GM10266 (cell line): ENCODE results near the gene MCU.
A peak's percentile ranks its signal among the peaks of the same experiment; 100 is the strongest.

ENCODE experiments used
- DNase-seq: peaks from one replicate; pipeline ENCODE4 v3.0.0; 2012; ENCODE audit errors: extremely low spot score
- TF ChIP-seq, protein P1 (sequence below): IDR thresholded peaks from 2 replicates; pipeline ENCODE4 v1.5.1; 2012; ENCODE audit warnings: mild to moderate bottlenecking, low read depth; ENCODE audit not compliant: control insufficient read depth, insufficient read depth; ENCODE audit errors: missing control alignments

MCU gene

DNA sequence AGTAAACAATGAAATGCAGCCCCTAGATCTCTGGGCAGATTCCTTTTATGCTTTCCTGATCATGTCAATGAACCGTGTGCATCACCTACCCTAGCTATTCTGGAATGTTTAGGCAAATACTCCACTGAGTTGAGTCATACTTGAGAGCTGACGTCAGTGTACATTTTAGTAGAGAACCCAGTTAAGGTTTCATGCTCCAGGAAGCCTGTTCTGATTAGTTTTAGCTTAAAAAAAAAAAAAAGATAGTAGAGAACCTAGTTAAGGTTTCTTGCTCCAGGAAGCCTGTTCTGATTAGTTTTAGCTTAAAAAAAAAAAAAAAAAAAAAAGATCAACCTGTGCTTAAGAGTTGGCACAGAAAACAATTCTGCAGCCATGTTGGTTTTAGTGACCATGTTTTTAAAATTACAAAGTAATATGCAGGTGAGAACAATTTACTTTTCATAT, 3.7 kb upstream of the MCU start:
- DNase-seq: no peak
- TF ChIP-seq, protein P1, sequence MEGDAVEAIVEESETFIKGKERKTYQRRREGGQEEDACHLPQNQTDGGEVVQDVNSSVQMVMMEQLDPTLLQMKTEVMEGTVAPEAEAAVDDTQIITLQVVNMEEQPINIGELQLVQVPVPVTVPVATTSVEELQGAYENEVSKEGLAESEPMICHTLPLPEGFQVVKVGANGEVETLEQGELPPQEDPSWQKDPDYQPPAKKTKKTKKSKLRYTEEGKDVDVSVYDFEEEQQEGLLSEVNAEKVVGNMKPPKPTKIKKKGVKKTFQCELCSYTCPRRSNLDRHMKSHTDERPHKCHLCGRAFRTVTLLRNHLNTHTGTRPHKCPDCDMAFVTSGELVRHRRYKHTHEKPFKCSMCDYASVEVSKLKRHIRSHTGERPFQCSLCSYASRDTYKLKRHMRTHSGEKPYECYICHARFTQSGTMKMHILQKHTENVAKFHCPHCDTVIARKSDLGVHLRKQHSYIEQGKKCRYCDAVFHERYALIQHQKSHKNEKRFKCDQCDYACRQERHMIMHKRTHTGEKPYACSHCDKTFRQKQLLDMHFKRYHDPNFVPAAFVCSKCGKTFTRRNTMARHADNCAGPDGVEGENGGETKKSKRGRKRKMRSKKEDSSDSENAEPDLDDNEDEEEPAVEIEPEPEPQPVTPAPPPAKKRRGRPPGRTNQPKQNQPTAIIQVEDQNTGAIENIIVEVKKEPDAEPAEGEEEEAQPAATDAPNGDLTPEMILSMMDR: no peak

DNA sequence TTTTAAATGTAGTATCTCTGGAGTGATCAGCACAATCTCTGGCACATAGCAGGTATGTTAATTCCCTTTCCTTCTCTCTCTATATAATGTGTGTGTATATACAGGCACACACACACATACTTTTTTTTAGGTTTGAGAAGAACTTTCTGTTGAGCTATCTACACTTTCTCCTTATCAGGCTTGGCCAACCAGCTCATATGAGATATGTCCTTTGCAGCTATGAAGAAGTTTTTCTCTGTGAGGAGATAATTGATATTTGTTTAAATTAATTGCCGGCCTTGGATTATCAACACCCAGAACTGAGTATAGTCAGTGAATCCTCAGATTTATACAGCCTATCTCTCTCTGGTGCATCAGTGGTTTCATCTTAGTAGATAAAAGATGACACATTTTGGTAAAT, 2.3 kb upstream of the MCU start:
- DNase-seq: no peak
- TF ChIP-seq, protein P1: no peak

DNA sequence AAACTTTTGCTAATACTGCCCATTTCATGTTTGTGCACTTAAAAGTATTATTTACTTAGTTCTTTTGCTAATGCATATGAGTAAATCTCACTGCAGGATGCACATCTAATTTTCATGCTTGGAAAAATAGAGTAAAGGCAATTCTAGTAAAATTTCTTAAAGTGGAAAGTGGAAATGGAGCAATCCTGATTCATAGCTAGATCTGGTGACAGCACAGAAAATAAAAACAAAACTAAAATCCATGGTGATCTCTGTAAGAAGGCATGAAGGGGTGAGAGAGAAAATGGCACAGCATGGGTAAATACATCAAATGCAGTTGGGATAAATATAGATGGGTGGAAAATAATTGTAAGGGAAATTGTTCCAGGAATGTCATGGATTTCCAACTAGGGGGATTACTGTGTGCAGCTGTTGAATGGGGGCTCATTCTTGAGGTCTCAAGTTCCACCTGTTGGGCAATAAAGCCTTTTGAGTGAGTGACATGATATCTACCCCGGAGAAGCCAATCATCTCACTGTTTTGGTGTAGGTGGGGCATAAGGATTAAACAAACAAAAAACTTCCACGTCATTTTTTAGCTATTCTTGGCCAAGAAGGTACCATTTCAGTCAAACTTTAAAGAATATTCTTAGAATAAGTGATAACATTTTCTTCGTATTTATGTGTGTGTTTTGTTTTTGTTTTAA, 1.7 kb upstream of the MCU start:
- DNase-seq: no peak
- TF ChIP-seq, protein P1: no peak

DNA sequence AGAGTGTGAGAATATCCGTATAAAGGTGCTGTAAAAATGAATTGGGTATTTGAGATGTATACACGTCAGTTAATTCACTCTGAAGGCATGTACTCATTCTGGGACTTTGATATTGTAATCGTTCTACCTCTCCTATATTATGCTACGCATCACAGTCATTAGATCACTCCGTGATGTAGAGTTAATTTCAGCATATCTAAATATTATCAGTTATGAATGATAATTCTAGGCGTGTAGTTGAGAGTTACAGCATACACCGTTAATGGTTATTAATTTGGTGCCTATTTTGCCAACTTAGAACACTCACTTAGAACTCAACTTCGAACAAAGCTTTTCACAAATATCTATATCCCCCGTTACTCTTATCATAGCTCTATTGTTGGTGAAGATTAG, 477 bp upstream of the MCU start:
- TF ChIP-seq, protein P1: no peak
- DNase-seq: no peak

DNA sequence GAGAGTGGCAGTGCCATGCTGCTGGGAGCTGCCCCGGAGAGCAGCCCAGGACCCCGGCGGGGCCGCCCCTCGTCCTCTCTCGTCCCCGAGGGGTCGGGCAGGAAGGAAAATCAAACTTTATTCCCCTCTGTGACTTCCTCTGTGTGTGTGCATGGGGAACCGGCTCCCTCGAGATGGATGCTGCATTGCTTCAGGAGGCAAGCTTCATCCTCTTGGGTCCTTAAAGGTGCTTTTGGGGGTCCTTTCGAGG, 726 bp downstream of the MCU start:
- DNase-seq: peak; percentile 35
- TF ChIP-seq, protein P1: no peak

DNA sequence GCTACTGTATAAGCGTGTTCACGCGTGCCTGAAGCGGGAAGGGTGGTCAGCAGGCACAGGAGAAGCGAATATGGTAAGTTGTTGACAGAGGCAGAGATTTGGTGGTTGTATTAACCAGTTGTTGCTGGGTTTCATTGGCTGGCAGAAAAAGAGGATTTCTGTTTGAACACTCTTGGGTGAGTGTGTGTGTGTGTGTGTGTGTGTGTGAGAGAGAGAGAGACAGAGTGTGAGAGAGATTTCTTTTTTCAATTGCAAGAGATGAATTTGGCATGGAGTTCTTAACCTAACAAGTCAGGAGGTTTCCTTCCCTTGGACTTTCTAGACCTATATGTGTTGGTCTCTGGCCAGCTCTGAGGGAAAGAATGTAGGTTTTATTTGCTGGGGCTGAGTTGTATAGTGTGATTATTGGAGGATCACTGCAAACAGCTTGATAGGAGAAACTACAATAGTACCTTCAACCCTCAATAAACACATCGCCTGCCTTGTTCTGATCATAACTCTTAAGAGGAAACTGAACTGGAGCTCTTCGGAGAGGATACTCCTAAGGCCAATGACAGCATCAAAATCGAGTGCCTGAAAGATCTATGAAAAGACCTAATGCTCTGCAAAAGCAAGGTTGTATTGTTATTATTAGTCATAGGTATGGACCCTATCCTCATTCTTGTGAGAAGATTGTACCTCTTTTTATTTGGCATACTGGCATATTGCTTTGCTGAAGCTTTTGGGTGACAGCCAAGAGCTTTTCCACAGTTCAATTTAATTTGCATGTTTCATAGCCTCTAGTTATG, 1.2 kb downstream of the MCU start:
- TF ChIP-seq, protein P1: no peak
- no peak for DNase-seq
